OCI-LY7 (cell line): Measurements from ENCODE around the gene ARIH2. TPM values are rescaled to one million over a fixed set of nuclear protein-coding genes. Genes with fewer than 3 reads are reported as not detected.

ENCODE experiments used
- BruUV-seq: library from RNA; stranded (reverse); fragments of 400-500 nt; replicated peaks from 2 replicates; lab custom pipeline; 2021; lab: Mats Ljungman, UMichigan
- CTCF ChIA-PET: fragments of 300-600 bp; sonication (Branson Sonifier 250); formaldehyde crosslinking; loops from one replicate; lab custom pipeline; 2022; ENCODE audit warnings: antibody characterized with exemption; ENCODE audit not compliant: unreplicated experiment; lab: Charles Lee
- POLR2A ChIA-PET: fragments of 300-600 bp; sonication (Branson Sonifier 250); formaldehyde crosslinking; loops from one replicate; lab custom pipeline; 2022; ENCODE audit warnings: antibody characterized with exemption; lab: Charles Lee
- DNase-seq: peaks from one replicate; pipeline ENCODE4 v3.0.0-alpha.2; 2015; ENCODE audit warnings: low spot score
- H2AFZ ChIP-seq: fragments of 200-600 bp; sonication (generic), shearing (Covaris generic); 2 replicates; pipeline ENCODE4 v1.6.1; 2014; ENCODE audit warnings: mild to moderate bottlenecking, antibody characterized with exemption, low read length, moderate library complexity
- H3K27ac ChIP-seq: fragments of 200-600 bp; sonication (generic); 2 replicates; pipeline ENCODE4 v1.5.1; 2014; ENCODE audit warnings: mixed run types, low read depth, mild to moderate bottlenecking, moderate library complexity, low read length, inconsistent platforms; ENCODE audit not compliant: poor library complexity, severe bottlenecking
- H3K36me3 ChIP-seq: fragments of 200-600 bp; sonication (generic); 2 replicates; pipeline ENCODE4 v1.6.1; 2014; ENCODE audit warnings: mild to moderate bottlenecking, antibody characterized with exemption, low read length, moderate library complexity, mixed read lengths; ENCODE audit not compliant: insufficient read depth
- H3K4me1 ChIP-seq: fragments of 200-600 bp; sonication (generic); 2 replicates; pipeline ENCODE4 v1.5.1; 2014; ENCODE audit warnings: mild to moderate bottlenecking, low read length; ENCODE audit not compliant: insufficient read depth, poor library complexity, severe bottlenecking
- H3K4me2 ChIP-seq: fragments of 200-600 bp; sonication (generic); 2 replicates; pipeline ENCODE4 v1.6.1; 2014; ENCODE audit warnings: mild to moderate bottlenecking, low read length
- H3K4me3 ChIP-seq: fragments of 200-600 bp; sonication (generic); 2 replicates; pipeline ENCODE4 v1.5.1; 2014; ENCODE audit warnings: mild to moderate bottlenecking, low read depth, low read length; ENCODE audit not compliant: poor library complexity, severe bottlenecking
- H3K79me2 ChIP-seq: fragments of 200-600 bp; sonication (generic); 2 replicates; pipeline ENCODE4 v1.6.1; 2016; ENCODE audit warnings: low read depth, mild to moderate bottlenecking, low read length, moderate library complexity, mixed read lengths; ENCODE audit not compliant: insufficient read depth
- H3K9me2 ChIP-seq: fragments of 200-600 bp; sonication (generic); 2 replicates; pipeline ENCODE4 v1.6.1; 2016; ENCODE audit warnings: mild to moderate bottlenecking, low read length, mixed read lengths; ENCODE audit not compliant: insufficient read depth
- H3K9me3 ChIP-seq: fragments of 200-600 bp; sonication (generic); 2 replicates; pipeline ENCODE4 v1.6.1; 2014; ENCODE audit warnings: mild to moderate bottlenecking, mixed run types, low read length, mixed read lengths
- H4K20me1 ChIP-seq: fragments of 200-600 bp; sonication (generic); 2 replicates; pipeline ENCODE4 v1.6.1; 2014; ENCODE audit warnings: mild to moderate bottlenecking, antibody characterized with exemption, low read length, moderate library complexity, mixed read lengths; ENCODE audit not compliant: insufficient read depth
- CTCF ChIP-seq: fragments of 200-600 bp; sonication (generic); conservative IDR thresholded peaks from 2 replicates; pipeline ENCODE4 v1.5.1; 2014; ENCODE audit warnings: mild to moderate bottlenecking, antibody characterized with exemption, low read length, moderate library complexity, mixed read lengths
- EZH2phosphoT487 ChIP-seq: fragments of 200-600 bp; sonication (generic); IDR thresholded peaks from 2 replicates; pipeline ENCODE4 v1.6.1; 2018; ENCODE audit warnings: low read depth, borderline replicate concordance, mild to moderate bottlenecking, mixed run types, antibody characterized with exemption, low read length, moderate library complexity, mixed read lengths
- intact Hi-C: fragments of 100-400 bp; cut with micrococcal nuclease; formaldehyde crosslinking; loops from one replicate; pipeline ENCODE4 v1.10.0; 2022; ENCODE audit not compliant: unreplicated experiment
- total RNA-seq, 2 experiments: library from RNA; depleted of rRNA in 1 of 2; stranded (reverse); fragments of >200 nt in 1 of 2; shearing (Covaris generic) in 1 of 2; gene quantifications; 2 replicates each; pipeline ENCODE4 v1.2.3, GENCODE V29; 2014 to 2022

The ARIH2 gene
- total RNA-seq, 2 experiments from 2014 or later = 124 to 131 TPM

- H4K20me1 ChIP-seq = 0 out of 2 replicates have a peak, but pooled peaks cover 4% of the 10 kb centered on the region
- peaks cover 65% of the 10 kb centered on the region for H3K36me3 ChIP-seq
- H3K9me2 ChIP-seq = no peaks in the 10 kb centered on the region
- H3K4me2 ChIP-seq = peak overlapping the region; percentile 93
- H3K4me3 ChIP-seq = no peak overlapping the region
- DNase-seq = no peak
- BruUV-seq = no TSS peak
- no peak for TF ChIP-seq EZH2phosphoT487
- no peak for TF ChIP-seq CTCF
- ChIA-PET CTCF (no interaction called here), POLR2A (no interaction called here)
- H3K27ac ChIP-seq = no peak overlapping the region
- intact Hi-C loops = loop anchor here (5.0 kb wide), 1 partner anchor 779 kb away; the partner anchor contains the start of gene INKA1
- H3K4me1 ChIP-seq = peaks cover 68% of the 10 kb centered on the region
- no peaks in the 10 kb centered on the region for H3K9me3 ChIP-seq
- H2AFZ ChIP-seq = no peak overlapping the region
- H3K79me2 ChIP-seq = peaks cover 58% of the 10 kb centered on the region
These were observed 105.1 kb downstream of the ARIH2 start for GRCh38 chr3:49023775-49024174.

DNA sequence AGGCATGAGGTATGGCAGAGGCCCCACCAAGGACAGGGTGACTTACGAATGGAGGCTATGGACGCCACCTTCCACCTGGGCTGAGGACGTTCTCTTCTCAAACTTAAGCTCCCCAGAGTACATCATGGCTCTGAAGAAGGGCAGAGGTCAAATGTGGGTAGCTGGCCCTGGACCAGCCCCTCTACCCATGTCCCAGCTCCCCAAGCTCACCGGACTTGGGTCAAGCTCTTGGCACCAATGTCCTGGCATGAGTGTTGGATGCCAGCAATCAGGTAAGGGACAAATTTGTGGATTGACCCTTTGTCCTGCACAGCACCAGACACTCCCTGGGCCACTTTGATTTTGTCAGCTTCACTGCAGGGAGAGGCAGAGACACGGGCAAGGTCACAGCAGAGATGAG lies 105.8 kb downstream of the ARIH2 start:
- Histone ChIP-seq H3K9me3 (no peaks in the 10 kb centered on the region), H3K4me1 (peaks cover 62% of the 10 kb centered on the region), H3K27ac (no peak overlapping the region), H4K20me1 (0 out of 2 replicates have a peak, but pooled peaks cover 4% of the 10 kb centered on the region), H3K4me2 (peak overlapping the region; percentile 17; the same call in 1 of the 2 replicates), H3K9me2 (no peaks in the 10 kb centered on the region), H3K4me3 (no peak overlapping the region), H3K36me3 (peaks cover 65% of the 10 kb centered on the region), H2AFZ (no peak overlapping the region), H3K79me2 (peaks cover 58% of the 10 kb centered on the region)
- POLR2A ChIA-PET = no interaction called here
- no peak for DNase-seq
- CTCF ChIA-PET = no interaction called here
- intact Hi-C loops = loop anchor here (5.0 kb wide), 1 partner anchor 778 kb away; the partner anchor contains the start of gene INKA1
- TF ChIP-seq CTCF = no peak
- TF ChIP-seq EZH2phosphoT487 = no peak
- TSS peak; percentile 49 for BruUV-seq
